GM21367 (cell line): Measurements from ENCODE around the gene LCP1.

Experiments used
- ATAC-seq: cut with Tn5 transposase; IDR thresholded peaks from one replicate; pipeline ENCODE4 v1.9.1; 2021; ENCODE audit not compliant: unreplicated experiment

Gene LCP1

GRCh38 chr13:46103037-46103436, 78.9 kb downstream of the LCP1 start:
- no peak for ATAC-seq

GRCh38 chr13:46102255-46102605, 79.7 kb downstream of the LCP1 start:
- ATAC-seq: no peak

GRCh38 chr13:46101484-46102254, 80.3 kb downstream of the LCP1 start:
- no peak for ATAC-seq

GRCh38 chr13:46101002-46101401, 81.0 kb downstream of the LCP1 start:
- ATAC-seq: no peak

- ATAC-seq: no peak
Measured at GRCh38 chr13:46100191-46100815, 81.7 kb downstream of the LCP1 start.

- ATAC-seq: no peak
Measured at GRCh38 chr13:46097663-46098062, 84.3 kb downstream of the LCP1 start.

GRCh38 chr13:46097015-46097414, 85.0 kb downstream of the LCP1 start:
- no peak for ATAC-seq

GRCh38 chr13:46094478-46094877, 87.5 kb downstream of the LCP1 start:
- ATAC-seq: no peak

GRCh38 chr13:46088821-46089562, 93.0 kb downstream of the LCP1 start:
- no peak for ATAC-seq

- ATAC-seq: no peak
Measured at GRCh38 chr13:46087481-46087880, 94.5 kb downstream of the LCP1 start.

- no peak for ATAC-seq
Measured at GRCh38 chr13:46086985-46087384, 95.0 kb downstream of the LCP1 start.

- no peak for ATAC-seq
Measured at GRCh38 chr13:46086421-46086922, 95.5 kb downstream of the LCP1 start.

- ATAC-seq: no peak
Measured at GRCh38 chr13:46085737-46086136, 96.2 kb downstream of the LCP1 start.

GRCh38 chr13:46082324-46082723, 99.7 kb downstream of the LCP1 start:
- ATAC-seq: no peak

- ATAC-seq: no peak
Measured at GRCh38 chr13:46079770-46080169, 102.2 kb downstream of the LCP1 start.

GRCh38 chr13:46077265-46077664, 104.7 kb downstream of the LCP1 start:
- no peak for ATAC-seq

- ATAC-seq: no peak
Measured at GRCh38 chr13:46076827-46077226, 105.2 kb downstream of the LCP1 start.
